GM15510 (cell line): Measurements from ENCODE around the gene PAQR7.

ENCODE experiments used
- POLR2A ChIP-seq: IDR thresholded peaks from 3 replicates; pipeline ENCODE4 v1.6.1; 2011; ENCODE audit warnings: borderline replicate concordance; ENCODE audit not compliant: insufficient read length; ENCODE audit errors: extremely low read depth

The PAQR7 gene

GRCh38 chr1:25854554-25854953 is 21.0 kb downstream of the PAQR7 start:
- TF ChIP-seq POLR2A, result no peak

- TF ChIP-seq POLR2A, result no peak
Measured at GRCh38 chr1:25848531-25848930, 27.0 kb downstream of the PAQR7 start.

DNA sequence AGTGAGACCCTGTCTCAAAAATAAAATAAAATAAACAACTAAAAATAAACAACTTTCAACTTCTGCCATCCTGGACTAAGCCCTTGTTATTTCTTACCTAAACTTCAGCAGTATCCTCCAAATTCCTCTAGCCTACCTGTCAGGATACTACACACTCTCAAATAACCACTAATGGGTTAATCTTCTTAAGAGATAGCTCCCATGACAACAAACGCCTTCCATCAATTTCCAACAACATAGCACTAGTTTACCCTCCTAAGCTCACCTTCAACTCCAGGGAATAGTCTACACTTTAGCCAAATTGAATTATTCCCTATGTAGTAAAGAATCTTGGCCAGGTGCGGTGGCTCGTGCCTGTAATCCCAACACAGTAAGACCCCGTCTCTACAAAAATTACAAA is 27.6 kb downstream of the PAQR7 start:
- no peak for TF ChIP-seq POLR2A

DNA sequence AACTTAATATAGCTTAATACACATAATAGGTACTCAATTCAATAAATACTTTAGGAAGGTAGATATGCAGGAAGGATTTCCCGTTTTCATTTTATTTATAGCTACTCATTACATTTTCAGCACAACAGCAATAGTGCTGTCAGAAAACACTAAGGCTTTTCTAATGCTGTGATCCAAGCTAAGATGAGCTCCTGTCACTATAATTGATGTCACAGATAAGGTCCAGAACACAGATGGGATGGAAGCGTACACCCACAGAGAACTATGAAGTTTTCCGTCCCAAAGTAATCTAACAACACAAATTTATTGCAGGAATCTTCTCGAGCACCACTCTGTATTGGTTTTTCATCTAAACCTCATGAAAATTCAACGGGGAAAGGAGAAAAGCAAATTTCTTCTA is 29.8 kb downstream of the PAQR7 start:
- no peak for TF ChIP-seq POLR2A

- TF ChIP-seq POLR2A, result no peak
Measured at GRCh38 chr1:25844536-25845337, 30.8 kb downstream of the PAQR7 start.

DNA sequence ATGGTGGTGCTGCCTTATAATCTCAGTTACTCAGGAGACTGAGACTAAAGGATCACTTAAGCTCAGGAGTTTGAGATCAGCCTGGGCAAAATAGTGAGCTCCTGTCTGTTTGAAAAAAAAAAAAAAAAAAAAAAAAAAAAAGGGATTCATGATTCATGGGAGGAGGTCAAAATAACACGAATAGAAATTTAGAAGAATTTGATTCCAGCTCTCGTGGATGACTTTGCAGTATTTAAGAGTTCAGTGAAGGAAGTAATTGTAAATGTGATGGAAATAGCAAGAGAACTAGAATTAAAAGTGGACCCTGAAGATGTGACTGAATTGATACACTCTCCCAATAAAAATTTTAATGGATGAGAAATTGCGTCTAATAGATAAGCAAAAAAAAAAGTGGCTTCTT is 32.0 kb downstream of the PAQR7 start:
- TF ChIP-seq POLR2A, result no peak

DNA sequence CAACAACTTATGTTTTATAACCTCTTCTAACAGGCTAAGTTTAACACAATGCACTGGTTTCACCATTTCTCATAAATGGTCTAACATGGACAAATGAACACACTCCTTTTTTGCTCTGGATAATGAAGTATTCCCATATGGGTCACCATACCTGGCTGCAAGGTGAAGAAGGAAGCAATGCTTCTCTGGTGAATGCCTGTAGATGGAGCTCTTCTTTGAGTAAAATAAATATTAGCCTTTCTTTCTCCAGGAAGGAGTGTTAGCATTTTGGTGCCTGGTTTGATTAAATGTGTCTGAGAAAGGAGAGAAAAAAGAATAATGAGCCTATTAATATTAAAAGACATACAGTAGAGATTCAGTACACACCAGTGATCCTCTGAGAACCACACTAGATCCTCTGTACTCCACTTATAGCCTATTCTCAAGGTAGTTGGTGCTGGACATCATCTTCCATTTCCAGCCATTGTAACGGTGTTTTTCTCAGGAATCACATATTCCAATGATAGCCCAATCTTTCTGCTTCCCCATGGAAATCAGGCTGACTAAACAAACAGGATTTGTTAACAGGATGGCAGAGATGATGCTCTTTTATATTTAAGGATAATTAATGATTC is 38.1 kb downstream of the PAQR7 start:
- TF ChIP-seq POLR2A, result no peak

DNA sequence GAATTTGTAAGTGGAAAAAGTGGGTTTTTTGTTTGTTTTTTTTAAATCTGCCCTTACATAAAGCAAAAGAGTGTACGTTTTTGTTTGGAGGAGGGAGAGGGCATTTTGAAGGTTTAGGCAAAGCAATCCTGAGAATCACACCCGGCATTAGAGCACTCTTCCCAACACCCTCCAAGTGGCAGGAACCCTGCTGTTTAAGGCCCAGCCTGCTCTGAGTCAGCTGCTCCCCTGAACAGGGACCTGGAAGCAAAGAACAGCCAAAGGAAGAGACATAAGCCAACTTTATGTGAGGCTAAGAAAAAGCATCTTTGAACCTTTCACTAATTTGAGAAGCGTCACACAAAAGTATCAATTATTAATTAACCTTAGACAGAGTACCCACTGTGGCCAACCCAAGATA is 38.8 kb downstream of the PAQR7 start:
- no peak for TF ChIP-seq POLR2A

- no peak for TF ChIP-seq POLR2A
Measured at GRCh38 chr1:25834894-25835293, 40.6 kb downstream of the PAQR7 start.

GRCh38 chr1:25833158-25833557 is 42.4 kb downstream of the PAQR7 start:
- no peak for TF ChIP-seq POLR2A

DNA sequence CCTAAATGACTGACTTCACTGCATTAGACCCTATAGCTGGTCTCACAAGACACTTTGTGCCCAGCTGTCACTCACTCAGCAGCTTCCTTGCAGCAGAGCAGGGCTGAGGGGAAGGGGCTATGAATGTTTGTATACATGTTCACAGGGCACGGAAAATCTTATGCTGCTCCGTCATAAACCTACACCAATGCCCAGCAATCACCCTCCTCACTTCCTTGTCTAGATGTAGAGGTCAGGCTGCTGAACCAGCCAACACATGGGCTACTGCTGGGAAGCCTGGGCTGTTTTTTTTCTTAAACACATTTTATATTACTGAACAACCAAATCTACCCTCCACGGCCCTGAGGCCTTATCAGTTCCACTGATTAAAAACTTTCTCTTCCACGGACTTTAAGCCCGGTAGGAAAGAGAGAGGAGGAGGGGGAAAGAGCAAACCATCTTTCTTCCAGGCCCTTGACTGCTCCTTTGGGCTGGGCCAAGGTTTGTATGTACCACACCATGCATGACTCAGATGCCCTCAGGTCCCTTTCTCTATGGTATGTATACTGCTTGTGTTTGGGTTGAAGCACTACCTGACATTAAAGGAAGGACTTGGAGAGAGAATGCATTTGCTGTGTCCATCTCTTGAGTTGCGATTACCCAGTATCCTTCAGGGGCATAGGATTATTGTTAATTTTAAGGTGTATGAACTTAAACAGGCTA is 43.0 kb downstream of the PAQR7 start:
- no peak for TF ChIP-seq POLR2A

DNA sequence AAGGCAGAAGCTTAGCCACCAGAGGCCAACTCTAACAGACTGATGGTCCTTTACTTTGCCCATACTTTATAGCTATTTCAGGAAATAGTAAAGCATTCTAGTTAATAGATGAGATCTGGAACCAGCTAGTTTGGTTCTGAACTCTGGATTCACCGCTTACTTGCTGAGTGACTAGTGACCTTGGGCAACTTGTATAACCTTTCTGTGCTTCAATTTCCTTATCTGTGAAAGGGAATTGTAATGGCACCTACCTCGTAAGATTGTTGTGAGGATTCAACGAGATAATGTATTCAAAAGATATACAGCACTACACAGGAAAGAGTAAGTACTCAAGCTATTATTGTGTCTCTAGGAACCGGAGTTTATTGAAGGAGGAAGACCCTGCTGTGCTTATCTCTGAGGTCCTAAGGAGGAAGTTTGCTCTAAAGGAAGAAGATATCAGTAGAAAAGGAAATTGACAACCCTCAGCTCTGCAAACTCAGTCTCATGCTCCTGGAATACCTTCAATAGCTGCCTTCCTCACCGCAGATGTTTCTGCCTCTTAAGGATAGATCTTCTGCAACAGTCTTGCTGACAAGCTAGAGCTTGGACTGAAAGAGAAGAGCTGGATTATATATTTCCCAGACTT is 43.8 kb downstream of the PAQR7 start:
- TF ChIP-seq POLR2A, result no peak

GRCh38 chr1:25829046-25829445 is 46.5 kb downstream of the PAQR7 start:
- no peak for TF ChIP-seq POLR2A

GRCh38 chr1:25828491-25828890 is 47.0 kb downstream of the PAQR7 start:
- no peak for TF ChIP-seq POLR2A

GRCh38 chr1:25826571-25826970 is 48.9 kb downstream of the PAQR7 start:
- no peak for TF ChIP-seq POLR2A
